DLD1 (cell line): ENCODE measurements around the gene TMEM186.
"Not testable (repeated sequence)": the region's sequence is repeated elsewhere in the genome, so short reads cannot be mapped to it uniquely, and the experiment has no call there.

Source experiments
- in situ Hi-C: cut with HindIII; loops from 2 replicates; pipeline ENCODE4 v1.10.0; 2017; ENCODE audit warnings: low sequenced_read_pairs

TMEM186 gene, protein sequence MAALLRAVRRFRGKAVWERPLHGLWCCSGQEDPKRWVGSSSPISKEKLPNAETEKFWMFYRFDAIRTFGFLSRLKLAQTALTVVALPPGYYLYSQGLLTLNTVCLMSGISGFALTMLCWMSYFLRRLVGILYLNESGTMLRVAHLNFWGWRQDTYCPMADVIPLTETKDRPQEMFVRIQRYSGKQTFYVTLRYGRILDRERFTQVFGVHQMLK

GRCh38 chr16:8797364-8798173, at the start of gene TMEM186, which contains the start of gene PMM2:
Gene TMEM186, minus strand, starts transcription at chr16:8797639. Its CDS starts 25 bp downstream, at chr16:8797614.
Gene PMM2, plus strand, starts transcription at chr16:8797839. Its CDS starts 44 bp downstream, at chr16:8797883.
- in situ Hi-C loops: no loop called here

GRCh38 chr16:8847145-8847544, 49.7 kb upstream of the TMEM186 start:
- in situ Hi-C loops: no loop called here

DNA sequence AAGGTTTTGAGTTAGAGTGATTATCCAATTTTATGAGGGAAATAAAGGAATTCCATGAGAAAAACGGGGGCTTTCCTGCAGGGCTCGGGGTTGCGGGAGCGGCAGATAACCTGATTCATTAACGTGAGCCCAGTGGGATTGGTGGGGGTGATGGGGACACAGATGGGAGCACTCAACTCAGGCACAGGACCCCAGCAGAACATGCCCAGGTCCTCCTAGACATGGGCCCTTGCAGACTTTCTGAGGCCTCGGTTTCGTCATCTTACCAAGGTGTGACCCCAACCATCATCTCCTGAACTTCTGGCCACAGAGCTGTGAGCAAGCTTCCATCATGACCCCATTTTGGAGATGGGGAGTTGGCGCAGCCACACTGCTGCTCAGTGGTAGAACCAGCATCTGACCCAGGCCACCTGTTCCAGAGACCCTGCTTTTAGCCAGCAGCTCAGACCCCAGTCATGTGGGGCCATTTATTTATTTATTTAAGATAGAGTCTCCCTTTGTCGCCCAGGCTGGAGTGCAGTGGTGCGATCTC, 49.0 kb upstream of the TMEM186 start:
- in situ Hi-C loops: no loop called here

- in situ Hi-C loops: no loop called here
Observed at GRCh38 chr16:8845699-8846298, 48.4 kb upstream of the TMEM186 start.

GRCh38 chr16:8843296-8843695, 45.9 kb upstream of the TMEM186 start:
- in situ Hi-C loops: not testable (repeated sequence)

DNA sequence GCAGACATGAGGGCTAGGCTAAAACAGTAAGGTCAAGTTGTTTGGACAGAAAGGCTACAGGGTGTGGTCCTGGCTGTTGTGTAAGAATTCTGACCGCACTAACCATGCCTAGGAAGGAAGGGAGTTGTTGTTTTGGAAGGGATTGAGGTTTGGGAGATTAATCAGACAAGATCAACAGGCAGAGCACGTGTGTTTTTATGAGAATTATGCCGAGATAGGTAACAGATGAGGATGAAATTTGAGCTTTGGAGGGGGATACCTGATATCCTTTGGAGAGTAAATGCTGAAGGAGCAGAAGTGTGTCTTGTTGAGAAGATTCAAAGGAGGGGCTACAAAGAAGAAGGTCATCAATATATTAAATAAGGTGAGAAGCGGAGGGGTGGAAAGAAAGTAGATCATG, 44.6 kb upstream of the TMEM186 start:
- in situ Hi-C loops: not testable (repeated sequence)

GRCh38 chr16:8837594-8837993, 40.2 kb upstream of the TMEM186 start:
- in situ Hi-C loops: not testable (repeated sequence)

DNA sequence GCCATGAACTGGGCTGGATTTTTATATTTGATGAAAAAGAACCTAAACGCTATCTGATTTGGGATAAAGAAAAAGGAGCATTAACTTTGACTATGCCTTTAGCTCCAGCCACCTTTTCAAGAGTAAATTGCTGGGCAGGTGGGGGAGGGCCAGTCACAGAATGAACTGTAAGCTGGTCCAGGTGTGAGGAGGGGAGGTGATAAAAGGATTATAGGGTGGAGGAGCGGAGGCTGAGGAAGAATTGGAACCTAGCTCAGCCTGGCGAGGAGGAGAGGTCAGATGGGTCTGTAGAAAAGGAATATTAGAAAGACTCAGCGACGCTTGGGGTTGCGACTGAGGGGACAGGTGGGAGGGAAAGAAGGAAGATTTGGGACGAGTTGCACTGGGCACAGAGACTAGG, 39.4 kb upstream of the TMEM186 start:
- in situ Hi-C loops: not testable (repeated sequence)

DNA sequence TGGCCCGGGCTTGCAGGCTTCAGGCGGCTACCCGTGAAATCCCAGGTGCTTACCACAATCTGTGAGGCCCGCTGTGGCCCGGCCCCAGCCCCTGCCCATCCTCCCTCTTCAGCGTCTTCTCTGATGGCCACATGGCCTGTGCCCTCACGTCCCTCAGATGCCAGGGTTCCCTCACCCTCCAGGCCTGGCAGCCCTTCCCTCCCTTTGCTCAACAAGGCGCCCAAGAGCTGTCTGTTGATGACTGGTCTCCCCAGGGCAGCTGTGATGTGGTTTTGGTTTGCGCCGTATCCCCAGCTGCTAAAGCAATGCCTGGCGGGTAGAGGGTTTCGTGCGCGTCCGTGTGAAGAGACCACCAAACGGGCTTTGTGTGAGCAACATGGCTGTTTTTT, 35.3 kb upstream of the TMEM186 start:
- in situ Hi-C loops: no loop called here

DNA sequence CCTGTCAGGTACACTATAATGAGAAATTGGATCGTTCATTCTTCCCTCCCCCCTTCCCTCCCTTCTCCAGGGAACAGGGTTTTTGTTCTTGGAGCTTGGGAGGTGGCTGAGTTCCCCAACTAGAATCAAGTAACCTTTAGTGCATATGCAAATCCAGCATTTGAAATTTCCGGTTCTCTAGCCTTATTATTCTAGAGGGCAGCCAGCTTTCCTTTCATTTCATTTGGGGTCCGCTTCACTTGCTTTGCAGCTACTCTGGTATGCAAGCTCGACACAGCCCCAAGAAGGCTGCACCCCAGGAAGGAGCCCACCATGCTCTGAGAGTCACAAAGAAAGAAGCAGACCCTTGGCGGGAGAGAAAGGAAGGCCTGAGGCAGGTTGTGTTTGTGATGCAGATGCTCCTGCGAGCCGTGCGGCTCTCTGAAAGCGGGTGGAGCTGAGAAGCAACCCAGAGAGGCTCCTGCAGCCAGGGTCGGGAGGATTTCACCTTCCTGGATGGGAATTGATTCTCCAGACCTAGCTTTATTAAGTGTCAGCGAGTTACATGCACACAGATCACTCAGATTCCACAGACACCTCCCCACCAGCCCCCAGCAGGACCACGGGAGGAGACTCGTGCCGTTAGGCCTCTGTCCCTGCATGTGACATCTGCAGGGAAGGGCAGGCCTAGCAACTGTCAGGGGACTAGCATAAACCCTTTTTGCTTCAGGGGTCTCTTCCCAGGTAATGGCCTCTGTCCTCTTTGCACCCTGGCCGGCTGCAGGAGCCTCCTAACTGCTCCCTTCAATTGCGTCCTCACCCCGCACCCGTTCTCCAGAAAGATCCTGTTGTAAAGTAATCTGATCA, 34.7 kb upstream of the TMEM186 start:
- in situ Hi-C loops: no loop called here

DNA sequence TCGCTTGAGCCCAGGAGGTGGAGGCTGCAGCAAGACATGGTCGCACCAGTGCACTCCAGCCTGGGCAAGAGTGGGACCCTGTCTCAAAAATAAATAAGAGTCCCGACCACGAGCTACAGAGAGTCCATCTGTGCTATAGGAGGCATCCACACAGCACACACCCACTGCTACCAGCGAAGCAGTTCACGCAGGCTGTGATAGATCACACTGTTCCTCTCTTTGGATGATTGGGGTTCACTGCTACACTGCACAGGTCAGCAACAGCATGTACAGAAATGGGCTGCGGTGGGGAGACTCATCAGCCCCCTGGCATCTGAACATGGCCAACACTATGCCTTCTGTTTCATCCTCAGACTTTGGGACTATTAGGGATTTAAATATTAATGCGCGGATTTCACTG, 34.0 kb upstream of the TMEM186 start:
- in situ Hi-C loops: no loop called here

- in situ Hi-C loops: no loop called here
Observed at GRCh38 chr16:8828541-8829165, 31.2 kb upstream of the TMEM186 start.

GRCh38 chr16:8826278-8826879, 28.9 kb upstream of the TMEM186 start:
- in situ Hi-C loops: no loop called here

GRCh38 chr16:8822403-8822802, 25.0 kb upstream of the TMEM186 start:
- in situ Hi-C loops: loop anchor here (25.0 kb wide), 1 partner anchor 185 kb away; no protein-coding TSS in a partner anchor

- in situ Hi-C loops: loop anchor here (25.0 kb wide), 1 partner anchor 182 kb away; no protein-coding TSS in a partner anchor
Observed at GRCh38 chr16:8819411-8820034, 22.1 kb upstream of the TMEM186 start.

DNA sequence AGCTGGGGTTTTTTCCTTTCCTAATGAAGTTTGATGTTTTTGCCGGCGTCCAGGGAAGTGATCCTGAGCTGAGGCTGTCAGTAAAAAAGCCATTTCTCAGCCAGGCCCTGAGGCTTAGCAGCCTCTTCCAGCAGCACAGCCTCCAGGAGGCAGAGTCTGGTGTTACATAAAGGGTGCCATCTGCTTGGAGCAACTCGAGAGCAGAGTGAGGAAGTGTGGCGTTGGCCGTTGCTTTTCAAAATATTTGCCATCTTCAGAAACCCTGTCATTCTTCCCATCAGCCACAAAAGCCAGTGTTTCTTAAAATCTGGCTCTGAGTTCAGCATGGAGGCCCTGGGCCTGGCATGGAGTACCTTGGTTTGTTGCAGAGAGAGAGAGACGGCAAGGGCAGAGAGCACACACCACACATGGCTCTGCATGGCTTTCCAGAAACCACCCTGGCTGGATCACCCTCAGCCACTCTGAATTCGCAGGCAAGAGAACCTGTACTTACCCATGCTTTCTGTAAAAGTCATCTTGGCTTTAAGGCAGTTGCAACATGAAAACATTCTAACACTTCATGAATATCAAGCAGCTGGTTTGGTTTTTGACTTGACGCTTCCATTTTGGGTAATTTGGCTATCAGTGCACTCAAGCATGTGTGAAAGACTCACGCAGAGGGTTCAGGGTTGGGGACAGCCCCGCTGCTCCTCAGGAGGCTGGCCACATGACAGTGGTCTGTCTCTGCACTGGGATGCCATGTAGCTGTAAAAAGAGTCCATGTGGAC, 21.2 kb upstream of the TMEM186 start:
- in situ Hi-C loops: loop anchor here (25.0 kb wide), 1 partner anchor 181 kb away; no protein-coding TSS in a partner anchor

DNA sequence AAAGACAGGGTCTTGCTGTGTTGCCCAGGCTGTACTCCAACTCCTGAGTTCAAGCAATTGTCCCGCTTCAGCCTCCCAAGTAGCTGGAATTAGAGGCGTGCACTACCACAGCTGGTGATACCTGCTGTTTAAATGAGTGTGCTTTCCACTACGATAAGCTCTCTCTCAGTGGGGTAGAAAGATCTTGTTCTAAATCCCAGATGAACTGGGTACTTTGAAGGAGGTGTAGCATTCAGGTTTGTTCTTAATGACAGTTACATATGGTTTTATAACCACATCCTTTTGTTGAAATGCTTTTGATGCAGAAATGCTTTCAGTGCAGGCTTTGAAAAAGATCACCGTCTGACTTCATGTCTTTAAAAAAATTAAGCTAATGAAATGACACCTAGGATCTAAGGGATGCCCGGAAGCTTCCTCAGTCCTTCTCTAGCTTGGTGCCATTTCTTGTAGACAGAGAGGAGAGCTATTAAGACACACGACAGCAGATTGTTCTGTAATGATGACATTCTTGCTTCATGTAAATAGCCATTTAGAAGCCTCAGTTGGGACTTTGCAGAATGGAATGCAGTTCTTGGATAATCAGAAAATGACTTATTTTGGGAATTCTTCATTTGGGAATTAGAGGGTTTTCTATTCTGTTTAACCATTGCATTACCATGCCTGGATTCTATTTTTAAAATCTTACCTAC, 19.7 kb upstream of the TMEM186 start:
- in situ Hi-C loops: loop anchor here (25.0 kb wide), 1 partner anchor 180 kb away; no protein-coding TSS in a partner anchor
